ENCODE results near the gene RCC1.
"Not testable (repeated sequence)": the region's sequence is repeated elsewhere in the genome, so short reads cannot be mapped to it uniquely, and the experiment has no call there.

GRCh38 chr1:28514445-28514933, 8.6 kb downstream of the RCC1 start:
- TF ChIP-seq CTCF, EP300, POLR2A (IDR thresholded peaks at IDR 0.05): not testable (repeated sequence)

Data from stomach (tissue), 4 donors.